Neural crest cell (in vitro differentiated cells): ENCODE data around the gene MAP3K7. TPM values are rescaled to one million over a fixed set of nuclear protein-coding genes. Genes with fewer than 3 reads are reported as not detected.
A peak's percentile ranks its signal among the peaks of the same experiment; 100 is the strongest.

ENCODE experiments used
- DNase-seq: peaks from one replicate; pipeline ENCODE4 v3.0.0; 2021; ENCODE audit warnings: low read depth, mixed read lengths, low spot score
- H3K27ac Mint-ChIP-seq: one replicate; pipeline ENCODE4 v1.8.0; 2021; ENCODE audit warnings: mild to moderate bottlenecking, mixed read lengths; ENCODE audit not compliant: unreplicated experiment
- H3K27me3 Mint-ChIP-seq: 2 replicates; pipeline ENCODE4 v1.8.0; 2021; ENCODE audit warnings: low read depth, mild to moderate bottlenecking, mixed read lengths
- H3K36me3 Mint-ChIP-seq: 2 replicates; pipeline ENCODE4 v1.8.0; 2021; ENCODE audit warnings: low read depth, mild to moderate bottlenecking, mixed read lengths
- H3K4me1 Mint-ChIP-seq: 2 replicates; pipeline ENCODE4 v1.8.0; 2021; ENCODE audit warnings: mixed read lengths
- H3K4me3 Mint-ChIP-seq: one replicate; pipeline ENCODE4 v1.8.0; 2021; ENCODE audit warnings: mild to moderate bottlenecking, mixed read lengths
- H3K9me3 Mint-ChIP-seq: 2 replicates; pipeline ENCODE4 v1.8.0; 2021; ENCODE audit warnings: mixed read lengths
- CTCF ChIP-seq: fragments of 200-600 bp; sonication (generic); conservative IDR thresholded peaks from 2 replicates; pipeline ENCODE4 v1.5.0; 2021; ENCODE audit warnings: antibody characterized with exemption, mild to moderate bottlenecking
- total RNA-seq: library from RNA; stranded (reverse); gene quantifications from 2 replicates; pipeline ENCODE4 v1.2.1, GENCODE V29; 2021

Gene MAP3K7
- total RNA-seq, 1 donor from 2014 or later = 37.9 TPM

GRCh38 chr6:90599151-90599550, 12.3 kb upstream of the MAP3K7 start:
- Mint-ChIP-seq H3K4me3 (no peak overlapping the region), H3K36me3 (no peaks in the 10 kb centered on the region), H3K27me3 (peaks cover 21% of the 10 kb centered on the region), H3K9me3 (no peaks in the 10 kb centered on the region), H3K4me1 (peaks cover 6% of the 10 kb centered on the region), H3K27ac (no peak overlapping the region)
- no peak for TF ChIP-seq CTCF
- no peak for DNase-seq

GRCh38 chr6:90598192-90598951, 11.5 kb upstream of the MAP3K7 start:
- no peak for DNase-seq
- Mint-ChIP-seq H3K9me3 (no peaks in the 10 kb centered on the region), H3K4me3 (no peak overlapping the region), H3K4me1 (peaks cover 6% of the 10 kb centered on the region), H3K27ac (no peak overlapping the region), H3K36me3 (no peaks in the 10 kb centered on the region), H3K27me3 (peaks cover 27% of the 10 kb centered on the region)
- no peak for TF ChIP-seq CTCF

GRCh38 chr6:90596967-90597539, 10.2 kb upstream of the MAP3K7 start:
- DNase-seq = no peak
- H3K27ac Mint-ChIP-seq = peak overlapping the region; percentile 64
- H3K4me3 Mint-ChIP-seq = no peak overlapping the region
- H3K27me3 Mint-ChIP-seq = peaks cover 29% of the 10 kb centered on the region
- no peaks in the 10 kb centered on the region for H3K9me3 Mint-ChIP-seq
- H3K36me3 Mint-ChIP-seq = no peaks in the 10 kb centered on the region
- H3K4me1 Mint-ChIP-seq = peaks cover 6% of the 10 kb centered on the region
- no peak for TF ChIP-seq CTCF

GRCh38 chr6:90595854-90596253, 9.0 kb upstream of the MAP3K7 start:
- H3K4me3 Mint-ChIP-seq = no peak overlapping the region

GRCh38 chr6:90586546-90586835, 381 bp downstream of the MAP3K7 start:
- Mint-ChIP-seq H3K4me1 (peaks cover 45% of the 10 kb centered on the region), H3K27me3 (peaks cover 30% of the 10 kb centered on the region), H3K36me3 (no peaks in the 10 kb centered on the region), H3K27ac (peak overlapping the region; percentile 94), H3K4me3 (peak overlapping the region; percentile 97), H3K9me3 (no peaks in the 10 kb centered on the region)
- TF ChIP-seq CTCF = no peak
- no peak for DNase-seq

More at GRCh38 chr6:90595854-90596253, 9.0 kb upstream of the MAP3K7 start:
- no peak overlapping the region for H3K27ac Mint-ChIP-seq
- peaks cover 39% of the 10 kb centered on the region for H3K27me3 Mint-ChIP-seq
- no peak for DNase-seq
- no peaks in the 10 kb centered on the region for H3K9me3 Mint-ChIP-seq
- no peak for TF ChIP-seq CTCF
- H3K36me3 Mint-ChIP-seq = no peaks in the 10 kb centered on the region
- peaks cover 6% of the 10 kb centered on the region for H3K4me1 Mint-ChIP-seq
